OCI-LY3 (cell line): ENCODE data around the gene CEACAM1.
A peak's percentile ranks its signal among the peaks of the same experiment; 100 is the strongest.

Source experiments
- H2AFZ ChIP-seq: fragments of 200-600, 300-600 bp; shearing (Covaris generic); 2 replicates; pipeline ENCODE4 v1.6.0; 2014; ENCODE audit warnings: antibody characterized with exemption, low read depth, low read length
- H3K27ac ChIP-seq: fragments of 200-600, 300-600 bp; sonication (generic); 2 replicates; pipeline ENCODE4 v1.5.1; 2014; ENCODE audit warnings: mild to moderate bottlenecking, low read length, moderate library complexity, mixed read lengths
- H3K27me3 ChIP-seq: fragments of 200-600, 300-600 bp; sonication (generic); 2 replicates; pipeline ENCODE4 v1.6.1; 2014; ENCODE audit warnings: low read depth, low read length, mixed read lengths
- H3K36me3 ChIP-seq: fragments of 200-600, 300-600 bp; sonication (generic); replicated peaks from 2 replicates; pipeline ENCODE3; 2014; ENCODE audit warnings: low read depth, low read length, mixed read lengths
- H3K4me1 ChIP-seq: fragments of 300-600, 200-600 bp; sonication (generic); 2 replicates; pipeline ENCODE4 v1.6.1; 2014; ENCODE audit warnings: low read length, mixed read lengths
- H3K4me2 ChIP-seq: fragments of 200-600, 300-600 bp; sonication (generic); 2 replicates; pipeline ENCODE4 v1.6.1; 2014; ENCODE audit warnings: low read length, mixed read lengths
- H3K4me3 ChIP-seq: fragments of 300-600, 200-600 bp; sonication (generic); 2 replicates; pipeline ENCODE4 v1.5.1; 2014; ENCODE audit warnings: antibody characterized with exemption, mild to moderate bottlenecking, low read length, moderate library complexity
- H3K79me2 ChIP-seq: fragments of 300-600, 200-600 bp; shearing (Covaris generic); 2 replicates; pipeline ENCODE4 v1.6.1; 2014; ENCODE audit warnings: mild to moderate bottlenecking, low read length, mixed read lengths
- H3K9ac ChIP-seq: fragments of 300-600, 200-600 bp; shearing (Covaris generic); 2 replicates; pipeline ENCODE4 v1.6.0; 2014; ENCODE audit warnings: mild to moderate bottlenecking, low read length, moderate library complexity
- H3K9me3 ChIP-seq: fragments of 200-600, 300-600 bp; shearing (Covaris generic); 2 replicates; pipeline ENCODE4 v1.6.1; 2014; ENCODE audit warnings: low read length, mixed read lengths; ENCODE audit not compliant: insufficient read depth
- H4K20me1 ChIP-seq: fragments of 200-600, 300-600 bp; sonication (generic); 2 replicates; pipeline ENCODE4 v1.6.1; 2016; ENCODE audit warnings: low read length, mixed read lengths; ENCODE audit not compliant: insufficient read depth
- CTCF ChIP-seq: fragments of 200-600, 300-600 bp; sonication (generic); IDR thresholded peaks from 2 replicates; pipeline ENCODE4 v1.5.1; 2014; ENCODE audit warnings: antibody characterized with exemption, low read length, low read depth
- EZH2phosphoT487 ChIP-seq: fragments of 200-600 bp; shearing (Covaris generic); IDR thresholded peaks from 2 replicates; pipeline ENCODE4 v1.6.1; 2018; ENCODE audit warnings: antibody characterized with exemption, mixed run types, low read depth

Gene CEACAM1

GRCh38 chr19:42528354-42529247 lies at the start of gene CEACAM1:
Gene CEACAM1 (minus strand): TSS chr19:42528481. CDS start chr19:42528374, 107 bp downstream.
- H3K27me3 ChIP-seq: peaks cover 7% of the 10 kb centered on the region
- peak within 1 kb of the TSS; percentile 85 for H2AFZ ChIP-seq
- no peaks in the 10 kb centered on the region for H3K36me3 ChIP-seq
- peak within 1 kb of the TSS; percentile 46; the same call in 1 of the 2 replicates for H3K9ac ChIP-seq
- no peaks in the 10 kb centered on the region for H3K9me3 ChIP-seq
- H3K4me3 ChIP-seq: peak within 1 kb of the TSS; percentile 49
- H4K20me1 ChIP-seq: no peaks in the 10 kb centered on the region
- no peaks in the 10 kb centered on the region for H3K79me2 ChIP-seq
- no peak within 1 kb of the TSS for H3K27ac ChIP-seq
- peaks cover 33% of the 10 kb centered on the region for H3K4me1 ChIP-seq
- H3K4me2 ChIP-seq: peak within 1 kb of the TSS; percentile 74
- TF ChIP-seq CTCF: no peak

GRCh38 chr19:42577016-42577415 lies 48.7 kb upstream of the CEACAM1 start:
- no peaks in the 10 kb centered on the region for H3K36me3 ChIP-seq
- no peaks in the 10 kb centered on the region for H3K4me1 ChIP-seq
- H3K79me2 ChIP-seq: no peaks in the 10 kb centered on the region
- H3K27ac ChIP-seq: no peak overlapping the region
- TF ChIP-seq CTCF (no peak), EZH2phosphoT487 (no peak)
- no peak overlapping the region for H3K9ac ChIP-seq
- H3K9me3 ChIP-seq: no peaks in the 10 kb centered on the region
- H3K4me2 ChIP-seq: no peak overlapping the region
- no peaks in the 10 kb centered on the region for H4K20me1 ChIP-seq
- H3K4me3 ChIP-seq: no peak overlapping the region
- H3K27me3 ChIP-seq: peaks cover 48% of the 10 kb centered on the region
- no peak overlapping the region for H2AFZ ChIP-seq

DNA sequence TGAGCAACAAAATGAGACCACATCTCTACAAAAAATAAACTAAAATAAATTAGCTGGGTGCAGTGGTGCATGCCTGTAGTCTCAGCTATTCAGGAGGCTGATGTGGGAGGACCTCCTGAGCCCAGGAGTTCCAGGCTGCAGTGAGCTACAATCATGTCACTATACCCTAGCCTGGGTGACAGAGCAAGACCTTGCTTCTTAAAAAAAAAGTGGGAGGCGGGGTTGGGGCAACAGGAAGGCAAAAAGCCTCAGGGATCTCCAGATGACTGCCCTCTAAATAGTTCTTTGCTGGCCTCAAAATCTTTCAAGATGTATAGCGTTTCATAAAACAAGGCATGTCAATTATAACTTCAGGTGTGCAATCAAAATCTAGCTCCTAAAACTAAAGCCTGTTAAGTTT lies 48.0 kb upstream of the CEACAM1 start:
- Histone ChIP-seq H4K20me1 (no peaks in the 10 kb centered on the region), H3K79me2 (no peaks in the 10 kb centered on the region), H3K36me3 (no peaks in the 10 kb centered on the region), H3K9ac (no peak overlapping the region), H3K4me2 (no peak overlapping the region), H3K9me3 (no peaks in the 10 kb centered on the region), H3K4me1 (no peaks in the 10 kb centered on the region), H2AFZ (no peak overlapping the region), H3K27ac (no peak overlapping the region), H3K27me3 (peaks cover 48% of the 10 kb centered on the region), H3K4me3 (no peak overlapping the region)
- TF ChIP-seq EZH2phosphoT487: no peak
- no peak for TF ChIP-seq CTCF

DNA sequence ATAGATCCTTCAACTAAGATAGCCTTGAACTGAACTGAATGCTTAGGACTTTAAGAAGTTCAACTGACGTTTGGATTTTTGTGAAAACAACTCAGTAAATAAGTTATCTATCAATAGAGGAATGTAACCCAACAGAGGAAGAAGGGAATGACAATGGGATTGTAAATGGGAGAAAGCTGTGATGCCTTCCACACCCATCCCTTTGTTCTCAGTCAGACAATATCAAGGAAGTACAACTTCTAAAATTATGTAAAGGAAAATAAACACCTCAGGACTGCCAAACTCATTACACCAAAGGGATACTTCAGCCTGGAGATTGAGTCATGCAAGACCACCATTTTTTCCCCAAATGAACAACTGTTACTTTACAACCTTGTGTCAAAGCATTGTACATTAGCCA lies 45.4 kb upstream of the CEACAM1 start:
- Histone ChIP-seq H3K79me2 (no peaks in the 10 kb centered on the region), H3K4me3 (no peak overlapping the region), H3K4me2 (no peak overlapping the region), H3K9ac (no peak overlapping the region), H3K9me3 (no peaks in the 10 kb centered on the region), H3K27me3 (peaks cover 50% of the 10 kb centered on the region), H2AFZ (no peak overlapping the region), H3K4me1 (no peaks in the 10 kb centered on the region), H4K20me1 (no peaks in the 10 kb centered on the region), H3K36me3 (no peaks in the 10 kb centered on the region), H3K27ac (no peak overlapping the region)
- TF ChIP-seq EZH2phosphoT487 (no peak), CTCF (no peak)
